HG03039 (cell line): ENCODE results near the gene SNORC.

ENCODE experiments used
- ATAC-seq: cut with Tn5 transposase; IDR thresholded peaks from one replicate; pipeline ENCODE4 v1.9.1; 2021; ENCODE audit warnings: mild to moderate bottlenecking, moderate library complexity; ENCODE audit not compliant: unreplicated experiment

Gene SNORC

DNA sequence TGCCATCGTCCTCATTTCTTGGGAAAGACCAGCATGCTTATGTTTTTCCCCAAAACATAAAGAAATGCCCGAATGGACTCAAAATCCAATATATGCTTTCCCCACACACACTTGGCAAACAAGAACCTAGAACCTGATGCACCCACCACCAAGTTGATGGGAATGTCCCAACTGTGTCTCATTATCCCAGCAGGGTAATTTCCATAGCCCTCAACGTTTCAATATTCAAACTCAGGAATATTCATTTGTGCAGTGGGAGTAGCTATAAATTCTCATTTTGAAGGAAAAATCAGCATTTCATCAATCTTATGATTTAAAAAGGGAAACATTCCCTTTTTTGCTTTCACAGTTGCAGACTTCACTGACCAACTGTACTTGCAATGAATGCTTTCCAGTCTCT lies 50.7 kb downstream of the SNORC start:
- no peak for ATAC-seq

DNA sequence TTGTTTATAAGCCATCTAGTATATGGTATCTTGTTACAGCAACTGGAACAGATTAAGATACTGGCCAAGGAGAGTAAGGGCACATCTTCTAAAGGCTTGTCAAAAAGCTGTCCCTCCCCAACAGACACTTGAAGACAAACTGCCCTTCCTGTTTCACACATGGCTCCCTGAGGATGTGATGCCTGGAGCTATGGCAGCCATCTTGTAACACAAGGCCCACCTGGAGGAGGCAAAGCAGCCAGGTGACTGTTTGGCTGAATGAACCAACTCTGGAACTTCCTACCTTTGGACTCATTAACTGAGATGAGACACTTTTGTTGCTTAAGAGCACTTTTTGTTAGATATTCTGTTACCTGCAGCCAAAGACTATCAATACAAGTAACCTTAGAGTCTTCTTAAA lies 54.4 kb downstream of the SNORC start:
- ATAC-seq, result no peak

DNA sequence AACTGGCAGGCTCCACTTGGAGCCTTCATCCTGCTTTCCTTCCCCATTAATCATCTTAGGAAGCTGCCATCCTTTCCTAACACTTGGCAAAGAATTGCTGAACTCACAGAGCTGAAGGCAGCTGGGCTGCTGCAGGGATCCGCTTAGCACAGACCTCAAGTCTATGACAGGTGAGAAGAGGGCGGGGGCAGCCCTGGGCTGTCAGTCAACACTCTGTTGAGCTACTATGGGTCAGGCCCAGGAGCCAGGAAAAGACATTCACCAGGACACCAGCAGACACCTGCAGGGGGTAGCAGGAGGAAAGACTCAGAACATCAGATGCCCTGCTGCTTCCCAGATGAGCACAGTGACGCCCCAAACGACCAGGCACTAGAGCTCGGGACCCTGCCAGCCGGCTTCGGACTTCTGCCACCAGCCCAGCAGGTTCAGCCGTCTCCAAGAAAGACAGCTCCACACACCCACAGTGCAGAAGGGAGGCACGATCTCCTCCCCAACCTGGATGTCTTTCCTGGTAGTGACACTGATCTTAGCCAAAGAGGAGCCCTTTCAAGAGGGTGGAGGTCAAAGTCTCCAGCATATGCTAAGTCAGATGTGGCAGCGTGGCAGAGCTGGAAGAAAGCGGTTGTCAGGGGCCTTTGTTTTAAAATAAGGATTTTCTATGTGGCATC lies 55.2 kb downstream of the SNORC start:
- no peak for ATAC-seq

DNA sequence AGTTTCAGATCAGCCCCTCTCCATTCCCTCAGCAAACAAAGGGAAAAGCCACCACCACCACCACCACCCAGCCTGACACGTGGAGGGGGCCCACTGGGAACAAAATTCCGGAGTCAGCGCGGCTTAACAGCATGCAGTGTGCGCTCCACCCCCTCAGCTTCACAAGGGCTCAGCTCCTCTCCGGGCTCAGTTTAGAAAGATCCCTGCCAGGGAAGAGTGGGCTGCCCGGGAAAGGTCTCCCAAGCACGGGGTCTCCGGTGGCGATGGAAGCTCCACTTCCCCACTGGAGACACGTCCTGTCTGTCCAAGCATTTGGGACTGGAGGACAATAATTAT lies 55.7 kb downstream of the SNORC start:
- no peak for ATAC-seq

DNA sequence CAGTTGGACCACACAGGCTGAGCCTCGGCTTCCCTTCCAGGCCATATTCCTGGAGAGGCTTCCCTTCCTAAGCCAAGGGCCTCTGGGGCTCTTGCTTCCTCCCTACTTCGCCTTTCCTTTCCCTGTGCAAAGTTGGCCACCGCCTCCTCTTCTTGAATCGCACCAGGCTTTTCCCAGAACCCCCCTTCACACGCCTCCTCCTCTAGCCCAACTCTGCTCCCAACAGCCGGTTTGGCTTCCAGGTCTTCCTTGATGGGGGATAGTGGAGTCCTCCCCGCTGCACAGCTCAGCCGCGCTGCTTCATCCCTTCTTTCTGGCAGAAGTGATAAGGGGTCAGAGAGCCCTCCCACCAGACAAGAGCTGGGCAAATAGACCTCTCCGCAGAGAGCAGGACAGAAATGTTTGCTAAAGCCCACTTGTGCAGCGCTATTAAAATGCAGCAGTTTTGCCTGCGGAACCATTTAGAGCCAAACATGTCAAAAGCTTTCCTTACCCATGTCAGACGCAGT lies 56.4 kb downstream of the SNORC start:
- ATAC-seq, result no peak

DNA sequence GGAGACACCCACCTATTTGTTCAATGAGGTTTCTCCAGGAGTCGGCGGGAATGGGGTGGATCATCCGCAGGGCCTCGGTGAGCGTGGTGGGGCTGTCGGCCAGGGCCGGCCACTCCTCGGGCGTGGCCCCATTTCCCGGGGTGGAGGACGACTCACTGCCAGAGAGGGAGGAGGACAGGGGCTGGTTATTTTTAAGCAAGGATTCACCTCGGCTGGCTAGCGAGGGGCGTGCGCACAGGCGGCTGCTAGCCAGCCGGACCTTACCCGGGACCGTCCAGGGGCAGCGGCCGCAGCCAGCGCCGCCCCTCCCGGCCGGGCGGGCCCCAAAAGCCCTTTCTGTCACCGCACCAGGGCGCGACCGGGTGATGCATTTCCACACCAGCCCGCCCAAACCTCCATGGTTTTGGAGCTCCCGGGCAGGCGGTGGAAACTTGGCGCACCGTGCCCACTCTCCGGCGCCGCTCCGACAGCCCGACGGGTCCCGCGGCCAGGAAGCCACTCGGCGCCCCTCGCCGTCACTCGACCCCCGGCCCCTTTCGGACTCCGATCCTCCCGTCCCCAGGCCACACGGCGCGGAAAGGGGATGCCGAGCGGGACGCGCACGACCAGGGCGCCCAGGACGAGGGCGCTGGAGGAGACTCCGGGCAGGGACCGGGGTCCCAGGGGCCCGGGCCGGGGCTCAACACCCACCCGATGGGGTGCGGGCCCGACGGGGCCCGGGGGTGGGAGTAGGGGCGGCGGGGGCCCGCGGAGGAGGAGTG lies 57.1 kb downstream of the SNORC start:
- ATAC-seq, result no peak

DNA sequence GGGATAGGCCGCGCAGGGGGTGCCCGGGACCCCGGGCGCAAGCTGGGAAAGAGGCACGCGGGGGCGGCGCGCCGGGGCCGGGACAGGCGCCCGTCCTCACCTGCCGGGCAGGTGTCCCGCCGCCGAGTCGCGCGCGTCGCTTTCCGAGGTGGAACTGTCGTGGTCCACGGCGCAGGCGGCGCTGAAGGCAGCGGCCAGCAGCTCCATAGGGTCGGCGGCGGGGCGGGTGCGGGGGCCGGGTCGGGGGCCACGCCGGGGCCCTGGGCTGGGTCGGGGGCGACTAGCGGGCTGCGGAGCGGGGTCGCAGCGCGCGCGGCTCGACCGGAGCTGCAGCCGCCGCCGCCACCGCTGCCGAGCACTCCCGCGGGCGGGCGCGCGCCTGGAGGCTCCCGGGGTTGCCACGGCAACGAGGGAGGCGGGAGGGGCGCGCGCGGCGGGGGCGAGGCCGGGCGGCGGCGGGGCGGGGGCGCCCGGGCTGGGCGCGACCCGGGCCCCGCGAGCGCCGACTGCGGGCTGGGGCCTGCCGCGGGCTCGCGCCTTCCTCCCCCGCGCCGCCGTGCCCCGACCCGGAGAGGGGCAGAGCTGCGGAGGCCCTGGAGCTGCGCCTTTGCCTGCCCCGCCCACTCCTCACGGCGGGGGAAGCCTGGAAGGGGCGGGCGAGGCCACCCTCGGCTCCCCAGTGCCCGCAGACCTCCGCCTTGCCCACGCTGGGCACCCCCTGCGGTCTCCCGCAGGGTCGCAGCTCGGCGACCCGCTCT lies 57.9 kb downstream of the SNORC start:
- ATAC-seq, result no peak
